Measurements from ENCODE around the gene PDILT. TPM values are rescaled to one million over a fixed set of nuclear protein-coding genes. Genes with fewer than 3 reads are reported as not detected.
A peak's percentile ranks its signal among the peaks of the same experiment; 100 is the strongest.

The PDILT gene
- total RNA-seq, 1 experiment from 2014 or later, result not detected

GRCh38 chr16:20387978-20388377, 16.6 kb downstream of the PDILT start:
- ChIA-PET POLR2A (ENCODE audit: low non-redundant PET) (no interaction called here), CTCF (interaction anchor here (0.6 kb wide), 1 partner anchor 44 kb away, joined by 4 read pairs; no protein-coding TSS in a partner anchor)
- Histone ChIP-seq H3K36me3 (ENCODE audit: insufficient read depth, low read length, poor library complexity, severe bottlenecking) (no peaks in the 10 kb centered on the region), H3K27me3 (replicated peaks; ENCODE audit: insufficient read depth, low read depth, low read length, poor library complexity) (peaks cover 7% of the 10 kb centered on the region), H3K4me3 (ENCODE audit: low read depth, low read length, poor library complexity, severe bottlenecking) (no peak overlapping the region), H3K4me1 (ENCODE audit: insufficient read depth, low read length, poor library complexity, severe bottlenecking) (no peaks in the 10 kb centered on the region), H3K9me3 (ENCODE audit: low read depth, low read length, poor library complexity, severe bottlenecking) (no peaks in the 10 kb centered on the region), H3K27ac (ENCODE audit: low read depth, low read length, poor library complexity, severe bottlenecking) (no peak overlapping the region)
- TF ChIP-seq, protein P1, sequence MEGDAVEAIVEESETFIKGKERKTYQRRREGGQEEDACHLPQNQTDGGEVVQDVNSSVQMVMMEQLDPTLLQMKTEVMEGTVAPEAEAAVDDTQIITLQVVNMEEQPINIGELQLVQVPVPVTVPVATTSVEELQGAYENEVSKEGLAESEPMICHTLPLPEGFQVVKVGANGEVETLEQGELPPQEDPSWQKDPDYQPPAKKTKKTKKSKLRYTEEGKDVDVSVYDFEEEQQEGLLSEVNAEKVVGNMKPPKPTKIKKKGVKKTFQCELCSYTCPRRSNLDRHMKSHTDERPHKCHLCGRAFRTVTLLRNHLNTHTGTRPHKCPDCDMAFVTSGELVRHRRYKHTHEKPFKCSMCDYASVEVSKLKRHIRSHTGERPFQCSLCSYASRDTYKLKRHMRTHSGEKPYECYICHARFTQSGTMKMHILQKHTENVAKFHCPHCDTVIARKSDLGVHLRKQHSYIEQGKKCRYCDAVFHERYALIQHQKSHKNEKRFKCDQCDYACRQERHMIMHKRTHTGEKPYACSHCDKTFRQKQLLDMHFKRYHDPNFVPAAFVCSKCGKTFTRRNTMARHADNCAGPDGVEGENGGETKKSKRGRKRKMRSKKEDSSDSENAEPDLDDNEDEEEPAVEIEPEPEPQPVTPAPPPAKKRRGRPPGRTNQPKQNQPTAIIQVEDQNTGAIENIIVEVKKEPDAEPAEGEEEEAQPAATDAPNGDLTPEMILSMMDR (conservative IDR thresholded peaks at IDR 0.05; ENCODE audit: low read depth, low read length), result no peak
- TF ChIP-seq EZH2 (IDR thresholded peaks at IDR 0.05; ENCODE audit: borderline replicate concordance, low read depth, low read length, poor library complexity, severe bottlenecking), result no peak
- DNase-seq (ENCODE audit: low spot score), result no peak
- intact Hi-C loops (cut with micrococcal nuclease; ENCODE audit: unreplicated experiment), result loop anchor here (10.0 kb wide), 2 partner anchors 783 to 823 kb away; no protein-coding TSS in a partner anchor
- BruUV-seq (replicated peaks), result no TSS peak

DNA sequence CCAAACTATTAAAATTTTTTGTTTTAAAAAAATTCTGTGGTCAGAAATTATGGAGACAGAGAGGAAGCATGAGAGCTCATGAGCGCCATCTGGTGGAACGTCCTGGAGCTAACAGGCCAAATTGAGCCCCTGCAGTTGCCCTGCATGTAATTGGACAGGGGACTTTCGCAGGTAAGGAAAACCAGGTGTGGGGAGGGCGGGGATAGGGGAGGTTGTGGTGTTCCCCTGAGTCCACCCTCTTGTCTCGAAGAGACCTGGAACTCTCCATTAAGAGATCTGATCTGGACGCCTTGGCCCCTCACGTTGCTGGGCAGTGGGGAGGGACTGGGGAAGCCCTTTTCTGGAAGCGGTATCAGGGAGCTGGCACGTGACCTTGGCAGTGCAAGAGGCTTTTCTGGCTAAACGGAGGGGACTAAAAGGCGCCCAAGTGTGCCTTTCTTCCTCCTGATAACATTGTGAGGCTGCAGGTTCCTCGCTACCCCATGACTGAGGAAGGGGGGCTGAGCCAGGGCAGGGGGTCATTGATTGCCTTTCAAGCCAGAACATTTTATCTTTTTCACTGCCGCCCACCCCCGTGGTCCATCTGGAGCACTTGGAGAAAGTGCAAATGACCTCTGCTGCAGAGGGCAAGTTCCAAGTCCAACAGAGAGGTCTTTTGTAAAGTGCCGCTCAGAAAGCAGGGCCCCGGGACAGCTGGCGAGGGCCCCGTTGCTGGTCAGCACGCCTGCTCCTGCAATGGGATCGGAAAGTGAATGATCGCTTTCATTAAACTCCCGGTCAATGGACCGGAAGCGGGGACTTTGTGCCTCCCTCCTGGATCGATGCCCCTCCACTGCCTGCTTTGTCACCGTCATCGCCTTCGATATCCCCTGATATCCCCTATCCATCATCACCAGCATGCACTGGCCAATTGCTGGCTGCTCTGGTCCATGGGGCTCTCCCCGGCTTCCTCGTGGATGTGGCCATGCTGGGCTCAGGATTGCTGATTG, 18.4 kb downstream of the PDILT start:
- H3K36me3 ChIP-seq (ENCODE audit: insufficient read depth, low read length, poor library complexity, severe bottlenecking), result no peaks in the 10 kb centered on the region
- TF ChIP-seq, protein P1 (conservative IDR thresholded peaks at IDR 0.05; ENCODE audit: low read depth, low read length), result peak; percentile 83
- TF ChIP-seq EZH2 (IDR thresholded peaks at IDR 0.05; ENCODE audit: borderline replicate concordance, low read depth, low read length, poor library complexity, severe bottlenecking), result no peak
- H3K27me3 ChIP-seq (replicated peaks; ENCODE audit: insufficient read depth, low read depth, low read length, poor library complexity), result peaks cover 7% of the 10 kb centered on the region
- no peaks in the 10 kb centered on the region for H3K4me1 ChIP-seq (ENCODE audit: insufficient read depth, low read length, poor library complexity, severe bottlenecking)
- intact Hi-C loops (cut with micrococcal nuclease; ENCODE audit: unreplicated experiment), result loop anchor here (10.0 kb wide), 2 partner anchors 781 to 821 kb away; no protein-coding TSS in a partner anchor
- no peak overlapping the region for H3K4me3 ChIP-seq (ENCODE audit: low read depth, low read length, poor library complexity, severe bottlenecking)
- peak; percentile 43 for DNase-seq (ENCODE audit: low spot score)
- CTCF ChIA-PET, result interaction anchor here (0.6 to 3.6 kb wide), 12 partner anchors 8 to 1219 kb away, joined by 3 to 43 read pairs (median 4); no protein-coding TSS in a partner anchor
- H3K9me3 ChIP-seq (ENCODE audit: low read depth, low read length, poor library complexity, severe bottlenecking), result no peaks in the 10 kb centered on the region
- H3K27ac ChIP-seq (ENCODE audit: low read depth, low read length, poor library complexity, severe bottlenecking), result no peak overlapping the region
- no TSS peak for BruUV-seq (replicated peaks)
- POLR2A ChIA-PET (ENCODE audit: low non-redundant PET), result interaction anchor here (0.6 kb wide), 1 partner anchor 611 kb away, joined by 3 read pairs; no protein-coding TSS in a partner anchor

- no peak overlapping the region for H3K27ac ChIP-seq (ENCODE audit: low read depth, low read length, poor library complexity, severe bottlenecking)
- no TSS peak for BruUV-seq (replicated peaks)
- H3K27me3 ChIP-seq (replicated peaks; ENCODE audit: insufficient read depth, low read depth, low read length, poor library complexity), result peaks cover 7% of the 10 kb centered on the region
- DNase-seq (ENCODE audit: low spot score), result peak; percentile 74
- ChIA-PET POLR2A (ENCODE audit: low non-redundant PET) (no interaction called here), CTCF (interaction anchor here (0.5 to 3.6 kb wide), 6 partner anchors 189 to 484 kb away, joined by 3 to 43 read pairs (median 3); no protein-coding TSS in a partner anchor)
- no peaks in the 10 kb centered on the region for H3K4me1 ChIP-seq (ENCODE audit: insufficient read depth, low read length, poor library complexity, severe bottlenecking)
- no peaks in the 10 kb centered on the region for H3K9me3 ChIP-seq (ENCODE audit: low read depth, low read length, poor library complexity, severe bottlenecking)
- H3K36me3 ChIP-seq (ENCODE audit: insufficient read depth, low read length, poor library complexity, severe bottlenecking), result no peaks in the 10 kb centered on the region
- H3K4me3 ChIP-seq (ENCODE audit: low read depth, low read length, poor library complexity, severe bottlenecking), result no peak overlapping the region
- intact Hi-C loops (cut with micrococcal nuclease; ENCODE audit: unreplicated experiment), result loop anchor here (2.0 to 10.0 kb wide), 3 partner anchors 477 to 819 kb away; no protein-coding TSS in a partner anchor
- TF ChIP-seq EZH2 (IDR thresholded peaks at IDR 0.05; ENCODE audit: borderline replicate concordance, low read depth, low read length, poor library complexity, severe bottlenecking), result no peak
- TF ChIP-seq, protein P1 (conservative IDR thresholded peaks at IDR 0.05; ENCODE audit: low read depth, low read length), result peak; percentile 79
Observed at GRCh38 chr16:20383106-20384029, 21.2 kb downstream of the PDILT start.
